K562 (cell line): Measurements from ENCODE around the gene DUS1L. TPM values are rescaled to one million over a fixed set of nuclear protein-coding genes. Genes with fewer than 3 reads are reported as not detected.
A peak's percentile ranks its signal among the peaks of the same experiment; 100 is the strongest.

Experiments used
- BACH1 ChIP-seq: fragments of 200-800 bp; sonication (Bioruptor generic); IDR thresholded peaks from 2 replicates; pipeline ENCODE4 v1.6.1; 2016; ENCODE audit warnings: missing genetic modification characterization, missing compliant biosample characterization
- GTF3C2 ChIP-seq: IDR thresholded peaks from 3 replicates; pipeline ENCODE4 v1.6.1; 2011; ENCODE audit warnings: borderline replicate concordance, mild to moderate bottlenecking, moderate library complexity; ENCODE audit not compliant: insufficient read length; ENCODE audit errors: extremely low read depth
- HDGF ChIP-seq: fragments of 450-650 bp; IDR thresholded peaks from 2 replicates; pipeline ENCODE4 v1.6.1; 2016
- HMBOX1 ChIP-seq: sonication (generic); IDR thresholded peaks from 2 replicates; pipeline ENCODE4 v1.6.1; 2016
- ID3 ChIP-seq, 2 experiments: fragments of 250-450 bp in 1 of 2; fragments of 450-650 bp in 1 of 2; sonication (Bioruptor Pico) in 1 of 2; IDR thresholded peaks; 2 replicates each; pipeline versions ENCODE4 v1.6.1 to v1.8.0; 2016 to 2021; ENCODE audit warnings: mild to moderate bottlenecking in 2 of 2, moderate library complexity in 2 of 2, missing compliant biosample characterization in 1 of 2, missing genetic modification characterization in 1 of 2
- KDM2B ChIP-seq: fragments of 250-450 bp; sonication (Bioruptor Pico); IDR thresholded peaks from 2 replicates; pipeline ENCODE4 v1.8.0; 2021; ENCODE audit warnings: mild to moderate bottlenecking, moderate library complexity
- MLX ChIP-seq, 2 experiments: fragments of 450-650 bp in 1 of 2; sonication (generic) in 1 of 2; formaldehyde crosslinking; conservative IDR thresholded peaks; 2 replicates each; pipeline versions ENCODE4 v1.4.0 to v1.8.1; 2020 to 2022; ENCODE audit warnings: mild to moderate bottlenecking in 1 of 2, missing genetic modification reagents in 1 of 2
- PBX2 ChIP-seq, 2 experiments: IDR thresholded peaks in 1 of 2; conservative IDR thresholded peaks in 1 of 2; 2 replicates each; pipeline ENCODE4 v1.6.1; 2016; ENCODE audit warnings: low read depth in 2 of 2, mild to moderate bottlenecking in 1 of 2, missing compliant biosample characterization in 1 of 2, missing genetic modification characterization in 1 of 2, moderate library complexity in 1 of 2
- PML ChIP-seq: IDR thresholded peaks from 2 replicates; pipeline ENCODE4 v1.6.1; 2012; ENCODE audit warnings: low read length, inconsistent platforms
- SREBF1 ChIP-seq: fragments of 150-350 bp; IDR thresholded peaks from 2 replicates; pipeline ENCODE4 v1.6.1; 2014; ENCODE audit warnings: antibody characterized with exemption, low read depth, low read length, borderline replicate concordance
- TFAM ChIP-seq: fragments of 250-450 bp; sonication (Bioruptor Pico); conservative IDR thresholded peaks from 2 replicates; pipeline ENCODE4 v1.5.0; 2021; ENCODE audit warnings: mild to moderate bottlenecking, moderate library complexity
- TRIM25 ChIP-seq: fragments of 450-650 bp; IDR thresholded peaks from 2 replicates; pipeline ENCODE4 v1.7.0; 2016; ENCODE audit warnings: borderline replicate concordance
- polyA plus RNA-seq, 8 experiments: library from polyadenylated mRNA; depleted of rRNA in 4 of 8; stranded (reverse) in 5 of 8; unstranded in 3 of 8; fragments of >200 nt; fragmentation: Nextera tagmentation in 2 of 8; fragmentation: Illumina TruSeq in 1 of 8; extraction: Ambion mirVana in 2 of 8; extraction: Trizol in 1 of 8; gene quantifications; 2 replicates each; pipeline versions ENCODE4 v1.2.1 to v1.2.3, GENCODE V29; 2011 to 2014; ENCODE audit warnings: inconsistent platforms in 1 of 8, missing spikeins in 1 of 8
- total RNA-seq, 7 experiments: library from RNA; depleted of rRNA in 6 of 7; stranded (reverse); fragments of >200 nt in 6 of 7; fragmentation: Illumina TruSeq in 2 of 7; extraction: Trizol in 2 of 7; gene quantifications; 2 replicates each; pipeline versions ENCODE4 v1.2.1 to v1.2.3, GENCODE V29; 2011 to 2021; ENCODE audit warnings: low replicate concordance in 1 of 7

The DUS1L gene
- total and polyA plus RNA-seq, 9 of the 15 experiments (the other 6 are each of a cell fraction or from before 2014, with no cell fraction given), result 7.8 to 210 (median 83.9) TPM

GRCh38 chr17:82037092-82037888 lies 28.3 kb downstream of the DUS1L start, which contains the start of gene DCXR (continued):
- TF ChIP-seq HDGF, result no peak
- TF ChIP-seq TFAM (CRISPR knock-in tag), result no peak
- no peak for TF ChIP-seq GTF3C2
- no peak for TF ChIP-seq SREBF1
- TF ChIP-seq PML, result peak; percentile 81
- TF ChIP-seq ID3 (CRISPR knock-in tag; IDR thresholded peaks at IDR 0.05), result no peak
- peak; percentile 60; the same call in 1 of the 2 replicates for TF ChIP-seq ID3 (tag; IDR thresholded peaks at IDR 0.05)
- no peak for TF ChIP-seq KDM2B (CRISPR knock-in tag)
- TF ChIP-seq TRIM25, result no peak
- no peak for TF ChIP-seq BACH1 (tag)
- TF ChIP-seq PBX2 (CRISPR knock-in tag; IDR thresholded peaks at IDR 0.05; ENCODE audit: low read depth), result no peak
- no peak for TF ChIP-seq PBX2 (tag; conservative IDR thresholded peaks at IDR 0.05; ENCODE audit: low read depth)
- 0 out of 4 replicates have a peak, but pooled peaks of 1 of the 2 experiments have one; percentile 29 for TF ChIP-seq MLX (CRISPR knock-in tag; conservative IDR thresholded peaks at IDR 0.05)
- no peak for TF ChIP-seq HMBOX1
